ENCODE results near the gene NLRX1.
"Not testable (repeated sequence)": the region's sequence is repeated elsewhere in the genome, so short reads cannot be mapped to it uniquely, and the experiment has no call there.

Gene NLRX1

GRCh38 chr11:119161871-119162270, 6.7 kb upstream of the NLRX1 start:
- H2AFZ ChIP-seq (ENCODE audit: low read length): no peak overlapping the region
- H4K20me1 ChIP-seq (ENCODE audit: insufficient read depth, low read length, poor library complexity, severe bottlenecking): no peaks in the 10 kb centered on the region
- H3F3A ChIP-seq (ENCODE audit: low read depth): no peaks in the 10 kb centered on the region

GRCh38 chr11:119166368-119167076, 2.0 kb upstream of the NLRX1 start:
- no peak overlapping the region for H3K9ac ChIP-seq (ENCODE audit: low read depth, low read length, poor library complexity, severe bottlenecking)
- peaks cover 15% of the 10 kb centered on the region for H3K4me1 ChIP-seq (ENCODE audit: insufficient read depth, low read length, poor library complexity, severe bottlenecking)
- H3K4me3 ChIP-seq (ENCODE audit: low read length, poor library complexity, severe bottlenecking): no peak overlapping the region

More at GRCh38 chr11:119161871-119162270, 6.7 kb upstream of the NLRX1 start:
- Histone ChIP-seq H3K4me1 (ENCODE audit: insufficient read depth, low read length, poor library complexity, severe bottlenecking) (no peaks in the 10 kb centered on the region), H3K4me2 (ENCODE audit: low read depth, low read length, poor library complexity, severe bottlenecking) (no peak overlapping the region), H3K4me3 (ENCODE audit: low read length, poor library complexity, severe bottlenecking) (no peak overlapping the region), H3K79me2 (ENCODE audit: insufficient read depth, low read length) (no peaks in the 10 kb centered on the region), H3K36me3 (ENCODE audit: insufficient read depth, low read length) (no peaks in the 10 kb centered on the region), H3K27me3 (ENCODE audit: insufficient read depth, low read length, poor library complexity, severe bottlenecking) (no peaks in the 10 kb centered on the region), H3K9me2 (replicated peaks; ENCODE audit: low read depth, low read length) (no peaks in the 10 kb centered on the region), H3K9ac (ENCODE audit: low read depth, low read length, poor library complexity, severe bottlenecking) (no peak overlapping the region), H3K9me3 (ENCODE audit: insufficient read depth, low read depth, low read length) (no peaks in the 10 kb centered on the region)
- no peak for TF ChIP-seq EZH2phosphoT487 (IDR thresholded peaks at IDR 0.05; ENCODE audit: borderline replicate concordance)
- TF ChIP-seq, protein P1, sequence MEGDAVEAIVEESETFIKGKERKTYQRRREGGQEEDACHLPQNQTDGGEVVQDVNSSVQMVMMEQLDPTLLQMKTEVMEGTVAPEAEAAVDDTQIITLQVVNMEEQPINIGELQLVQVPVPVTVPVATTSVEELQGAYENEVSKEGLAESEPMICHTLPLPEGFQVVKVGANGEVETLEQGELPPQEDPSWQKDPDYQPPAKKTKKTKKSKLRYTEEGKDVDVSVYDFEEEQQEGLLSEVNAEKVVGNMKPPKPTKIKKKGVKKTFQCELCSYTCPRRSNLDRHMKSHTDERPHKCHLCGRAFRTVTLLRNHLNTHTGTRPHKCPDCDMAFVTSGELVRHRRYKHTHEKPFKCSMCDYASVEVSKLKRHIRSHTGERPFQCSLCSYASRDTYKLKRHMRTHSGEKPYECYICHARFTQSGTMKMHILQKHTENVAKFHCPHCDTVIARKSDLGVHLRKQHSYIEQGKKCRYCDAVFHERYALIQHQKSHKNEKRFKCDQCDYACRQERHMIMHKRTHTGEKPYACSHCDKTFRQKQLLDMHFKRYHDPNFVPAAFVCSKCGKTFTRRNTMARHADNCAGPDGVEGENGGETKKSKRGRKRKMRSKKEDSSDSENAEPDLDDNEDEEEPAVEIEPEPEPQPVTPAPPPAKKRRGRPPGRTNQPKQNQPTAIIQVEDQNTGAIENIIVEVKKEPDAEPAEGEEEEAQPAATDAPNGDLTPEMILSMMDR (conservative IDR thresholded peaks at IDR 0.05; ENCODE audit: low read length): no peak

GRCh38 chr11:119167077-119167458, 1.5 kb upstream of the NLRX1 start:
- H3K9ac ChIP-seq (ENCODE audit: low read depth, low read length, poor library complexity, severe bottlenecking); H4K20me1 ChIP-seq (ENCODE audit: insufficient read depth, low read length, poor library complexity, severe bottlenecking); H3K9me3 ChIP-seq (ENCODE audit: insufficient read depth, low read depth, low read length); H2AFZ ChIP-seq (ENCODE audit: low read length); H3K9me2 ChIP-seq (replicated peaks; ENCODE audit: low read depth, low read length); H3K4me3 ChIP-seq (ENCODE audit: low read length, poor library complexity, severe bottlenecking); H3K27me3 ChIP-seq (ENCODE audit: insufficient read depth, low read length, poor library complexity, severe bottlenecking); H3F3A ChIP-seq (ENCODE audit: low read depth); H3K36me3 ChIP-seq (ENCODE audit: insufficient read depth, low read length); H3K4me2 ChIP-seq (ENCODE audit: low read depth, low read length, poor library complexity, severe bottlenecking): not testable (repeated sequence)
- Histone ChIP-seq H3K79me2 (ENCODE audit: insufficient read depth, low read length) (peaks cover 12% of the 10 kb centered on the region; the same call in 1 of the 2 replicates), H3K4me1 (ENCODE audit: insufficient read depth, low read length, poor library complexity, severe bottlenecking) (peaks cover 18% of the 10 kb centered on the region)

More at GRCh38 chr11:119166368-119167076, 2.0 kb upstream of the NLRX1 start:
- Histone ChIP-seq H3K9me3 (ENCODE audit: insufficient read depth, low read depth, low read length) (no peaks in the 10 kb centered on the region), H3K4me2 (ENCODE audit: low read depth, low read length, poor library complexity, severe bottlenecking) (no peak overlapping the region), H3K9me2 (replicated peaks; ENCODE audit: low read depth, low read length) (no peaks in the 10 kb centered on the region), H4K20me1 (ENCODE audit: insufficient read depth, low read length, poor library complexity, severe bottlenecking) (no peaks in the 10 kb centered on the region), H3F3A (ENCODE audit: low read depth) (no peaks in the 10 kb centered on the region), H3K36me3 (ENCODE audit: insufficient read depth, low read length) (no peaks in the 10 kb centered on the region), H3K27me3 (ENCODE audit: insufficient read depth, low read length, poor library complexity, severe bottlenecking) (no peaks in the 10 kb centered on the region), H2AFZ (ENCODE audit: low read length) (no peak overlapping the region), H3K79me2 (ENCODE audit: insufficient read depth, low read length) (peaks cover 12% of the 10 kb centered on the region; the same call in 1 of the 2 replicates)
- TF ChIP-seq, protein P1 (conservative IDR thresholded peaks at IDR 0.05; ENCODE audit: low read length): no peak
- TF ChIP-seq EZH2phosphoT487 (IDR thresholded peaks at IDR 0.05; ENCODE audit: borderline replicate concordance): no peak

- no peaks in the 10 kb centered on the region for H3F3A ChIP-seq (ENCODE audit: low read depth)
- no peak overlapping the region for H3K4me3 ChIP-seq (ENCODE audit: low read length, poor library complexity, severe bottlenecking)
- no peaks in the 10 kb centered on the region for H3K9me3 ChIP-seq (ENCODE audit: insufficient read depth, low read depth, low read length)
- no peak overlapping the region for H2AFZ ChIP-seq (ENCODE audit: low read length)
- H3K4me2 ChIP-seq (ENCODE audit: low read depth, low read length, poor library complexity, severe bottlenecking): no peak overlapping the region
- H3K36me3 ChIP-seq (ENCODE audit: insufficient read depth, low read length): no peaks in the 10 kb centered on the region
- no peaks in the 10 kb centered on the region for H3K9me2 ChIP-seq (replicated peaks; ENCODE audit: low read depth, low read length)
- TF ChIP-seq, protein P1 (conservative IDR thresholded peaks at IDR 0.05; ENCODE audit: low read length): no peak
- TF ChIP-seq EZH2phosphoT487 (IDR thresholded peaks at IDR 0.05; ENCODE audit: borderline replicate concordance): no peak
- H3K9ac ChIP-seq (ENCODE audit: low read depth, low read length, poor library complexity, severe bottlenecking): no peak overlapping the region
- H3K79me2 ChIP-seq (ENCODE audit: insufficient read depth, low read length): peaks cover 12% of the 10 kb centered on the region; the same call in 1 of the 2 replicates
- no peaks in the 10 kb centered on the region for H4K20me1 ChIP-seq (ENCODE audit: insufficient read depth, low read length, poor library complexity, severe bottlenecking)
- H3K27me3 ChIP-seq (ENCODE audit: insufficient read depth, low read length, poor library complexity, severe bottlenecking): no peaks in the 10 kb centered on the region
- H3K4me1 ChIP-seq (ENCODE audit: insufficient read depth, low read length, poor library complexity, severe bottlenecking): peaks cover 25% of the 10 kb centered on the region
Observed at GRCh38 chr11:119167933-119168332, 592 bp upstream of the NLRX1 start.
